HepG2 (cell line): ENCODE data around the gene LSMEM2. TPM values are rescaled to one million over a fixed set of nuclear protein-coding genes. Genes with fewer than 3 reads are reported as not detected.

Source experiments
- ATAC-seq: fragments of 200-7000 bp; cut with Tn5 transposase; 3 replicates; pipeline ENCODE4 v1.9.1; 2020; ENCODE audit warnings: mild to moderate bottlenecking, moderate library complexity
- BruUV-seq: library from RNA; stranded (reverse); fragments of 400-500 nt; replicated peaks from 2 replicates; lab custom pipeline; 2021; lab: Mats Ljungman, UMichigan
- CTCF ChIA-PET: fragments of 300-600 bp; formaldehyde crosslinking; extraction: SDS; loops from one replicate; lab custom pipeline; 2021; ENCODE audit warnings: low total read pairs, inconsistent platforms, low intra/inter-chr PET ratio; lab: Yijun Ruan, JAX
- POLR2A ChIA-PET: fragments of 350-600 bp; sonication (Branson Sonifier 250); formaldehyde crosslinking; loops from one replicate; lab custom pipeline; 2020; ENCODE audit warnings: antibody characterized with exemption, inconsistent platforms; lab: Yijun Ruan, JAX
- DNase-seq: peaks from one replicate; pipeline ENCODE4 v3.0.0-alpha.2; 2015; ENCODE audit warnings: low spot score
- FAIRE-seq: peaks from 3 replicates; lab custom pipeline; 2011; peaks lifted over from hg19 to GRCh38; lab: Jason Lieb, UNC
- H2AFZ ChIP-seq: one replicate; pipeline ENCODE4 v1.6.1; 2011; ENCODE audit warnings: low read length, inconsistent platforms
- H3K27ac ChIP-seq: fragments of 300-600 bp; 3 replicates; pipeline ENCODE4 v1.8.0; 2011; ENCODE audit warnings: mixed run types, mild to moderate bottlenecking, mixed read lengths, low read length, inconsistent platforms; ENCODE audit not compliant: insufficient read depth; ENCODE audit errors: extremely low read length
- H3K27me3 ChIP-seq, 2 experiments: fragments of 200-600 bp in 1 of 2; 2 replicates in 1 of 2; 3 replicates in 1 of 2; pipeline versions ENCODE4 v1.6.0 to v1.8.0; 2011; ENCODE audit warnings: low read length in 2 of 2, mild to moderate bottlenecking in 2 of 2, moderate library complexity in 2 of 2, inconsistent platforms in 1 of 2; ENCODE audit not compliant: insufficient read depth in 2 of 2, control insufficient read depth in 1 of 2
- H3K36me3 ChIP-seq, 2 experiments: fragments of 200-600 bp in 1 of 2; replicated peaks in 1 of 2; 2 replicates in 1 of 2; 3 replicates in 1 of 2; pipeline versions ENCODE4 v1.5.1 to v1.8.0; 2011; ENCODE audit warnings: low read length in 2 of 2, inconsistent platforms in 1 of 2; ENCODE audit not compliant: insufficient read depth in 2 of 2, control insufficient read depth in 1 of 2
- H3K4me1 ChIP-seq: 2 replicates; pipeline ENCODE4 v1.5.1; 2012; ENCODE audit warnings: low read length, inconsistent platforms; ENCODE audit not compliant: insufficient read depth
- H3K4me2 ChIP-seq: 2 replicates; pipeline ENCODE4 v1.6.0; 2011; ENCODE audit warnings: low read depth, low read length, inconsistent platforms
- H3K4me3 ChIP-seq, 3 experiments: fragments of 200-600 bp in 1 of 3; sonication (generic), shearing (Covaris generic) in 1 of 3; replicated peaks in 1 of 3; 2 replicates each; pipeline ENCODE4 v1.5.1; 2011 to 2016; ENCODE audit warnings: low read length in 3 of 3, inconsistent platforms in 2 of 3, low read depth in 2 of 3, mild to moderate bottlenecking in 2 of 3, control low read depth in 1 of 3, mixed read lengths in 1 of 3; ENCODE audit not compliant: insufficient read depth in 1 of 3
- H3K79me2 ChIP-seq: one replicate; pipeline ENCODE4 v1.6.1; 2011; ENCODE audit warnings: low read length, inconsistent platforms; ENCODE audit not compliant: insufficient read depth
- H3K9ac ChIP-seq: 2 replicates; pipeline ENCODE4 v1.6.0; 2011; ENCODE audit warnings: mild to moderate bottlenecking, low read depth, low read length, inconsistent platforms; ENCODE audit not compliant: insufficient read depth
- H3K9me3 ChIP-seq: 2 replicates; pipeline ENCODE4 v1.5.1; 2012; ENCODE audit warnings: mild to moderate bottlenecking, low read length
- H4K20me1 ChIP-seq: 2 replicates; pipeline ENCODE4 v1.6.0; 2011; ENCODE audit warnings: inconsistent platforms, mild to moderate bottlenecking, low read length, moderate library complexity; ENCODE audit not compliant: insufficient read depth
- ELF1 ChIP-seq: sonication (generic); formaldehyde crosslinking; IDR thresholded peaks from 2 replicates; pipeline ENCODE4 v1.4.0; 2020; ENCODE audit warnings: missing genetic modification reagents
- WGBS: methylation state at CpG from one replicate; pipeline ENCODE4 v1.1.6; 2017; ENCODE audit warnings: low lambda C conversion rate; 5-methylcytosine and 5-hydroxymethylcytosine counted together
- in situ Hi-C: cut with HindIII; loops from 2 replicates; pipeline ENCODE4 v1.10.0; 2017; ENCODE audit warnings: low pct_unique_long_range_greater_than_20kb; ENCODE audit not compliant: extremely low pct_ligation_motif_present
- intact Hi-C: fragments of 100-400 bp; cut with micrococcal nuclease; formaldehyde crosslinking; loops from one replicate; pipeline ENCODE4 v1.10.0; 2022; ENCODE audit not compliant: unreplicated experiment
- polyA plus RNA-seq, 8 experiments: library from polyadenylated mRNA; depleted of rRNA in 3 of 8; stranded (reverse) in 7 of 8; unstranded in 1 of 8; fragments of >200 nt; fragmentation: Illumina TruSeq in 4 of 8; extraction: Trizol in 4 of 8; gene quantifications; 2 replicates each; pipeline versions ENCODE4 v1.2.1 to v1.2.3, GENCODE V29; 2011 to 2016; ENCODE audit warnings: low read depth in 4 of 8, missing spikeins in 1 of 8, mixed read lengths in 1 of 8; ENCODE audit not compliant: insufficient read depth in 1 of 8
- total RNA-seq, 5 experiments: library from RNA; depleted of rRNA; stranded (reverse); fragments of >200 nt; fragmentation: Illumina TruSeq; extraction: Trizol; gene quantifications; 2 replicates each; pipeline ENCODE4 v1.2.3, GENCODE V29; 2016; ENCODE audit warnings: low read depth in 1 of 5
- TF ChIP-seq, protein P1 (sequence below): sonication (generic); formaldehyde crosslinking; IDR thresholded peaks from 2 replicates; pipeline ENCODE4 v1.4.0; 2020; ENCODE audit warnings: missing genetic modification reagents
- TF ChIP-seq, protein P2 (sequence below): sonication (generic); formaldehyde crosslinking; IDR thresholded peaks from 2 replicates; pipeline ENCODE4 v1.4.0; 2020; ENCODE audit warnings: missing genetic modification reagents

Gene LSMEM2
- total and polyA plus RNA-seq, 2 of the 13 experiments (the other 11 are each of a cell fraction or from before 2014, with no cell fraction given) = 0.07 to 0.41 TPM

DNA sequence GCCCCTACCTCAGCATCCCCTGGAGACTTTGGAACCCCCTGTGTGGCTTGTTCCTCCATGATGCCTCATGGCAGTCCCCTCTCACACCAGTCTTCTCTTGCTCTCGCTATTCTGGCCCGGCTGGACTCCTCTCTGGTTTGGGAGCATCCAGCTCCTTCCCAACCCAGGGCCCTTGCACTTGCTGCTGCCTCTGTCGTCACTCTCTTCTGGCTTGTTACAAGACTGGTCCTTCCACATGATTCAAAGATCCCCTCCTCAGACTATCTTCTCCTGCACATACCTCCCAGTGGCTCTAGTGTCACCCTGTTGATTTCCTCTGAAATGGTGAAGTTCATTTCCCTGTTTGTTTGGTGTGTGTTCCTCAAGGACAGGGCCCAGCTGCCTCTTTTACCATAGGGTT lies 49.4 kb upstream of the LSMEM2 start:
- FAIRE-seq (no peak), DNase-seq (no peak), ATAC-seq (no peak)
- H2AFZ ChIP-seq = peak overlapping the region; percentile 69
- H4K20me1 ChIP-seq = no peaks in the 10 kb centered on the region
- H3K9ac ChIP-seq = no peak overlapping the region
- no peak overlapping the region for H3K4me2 ChIP-seq
- peaks cover 74% of the 10 kb centered on the region for H3K4me1 ChIP-seq
- no peaks in the 10 kb centered on the region for H3K27me3 ChIP-seq
- no peak overlapping the region for H3K27ac ChIP-seq
- ChIA-PET CTCF (no interaction called here), POLR2A (interaction anchor here (0.6 to 7.3 kb wide), 11 partner anchors 17 to 80 kb away, joined by 3 to 117 read pairs (median 8); partner anchors contain the start of gene SEMA3B)
- TF ChIP-seq, protein P1, sequence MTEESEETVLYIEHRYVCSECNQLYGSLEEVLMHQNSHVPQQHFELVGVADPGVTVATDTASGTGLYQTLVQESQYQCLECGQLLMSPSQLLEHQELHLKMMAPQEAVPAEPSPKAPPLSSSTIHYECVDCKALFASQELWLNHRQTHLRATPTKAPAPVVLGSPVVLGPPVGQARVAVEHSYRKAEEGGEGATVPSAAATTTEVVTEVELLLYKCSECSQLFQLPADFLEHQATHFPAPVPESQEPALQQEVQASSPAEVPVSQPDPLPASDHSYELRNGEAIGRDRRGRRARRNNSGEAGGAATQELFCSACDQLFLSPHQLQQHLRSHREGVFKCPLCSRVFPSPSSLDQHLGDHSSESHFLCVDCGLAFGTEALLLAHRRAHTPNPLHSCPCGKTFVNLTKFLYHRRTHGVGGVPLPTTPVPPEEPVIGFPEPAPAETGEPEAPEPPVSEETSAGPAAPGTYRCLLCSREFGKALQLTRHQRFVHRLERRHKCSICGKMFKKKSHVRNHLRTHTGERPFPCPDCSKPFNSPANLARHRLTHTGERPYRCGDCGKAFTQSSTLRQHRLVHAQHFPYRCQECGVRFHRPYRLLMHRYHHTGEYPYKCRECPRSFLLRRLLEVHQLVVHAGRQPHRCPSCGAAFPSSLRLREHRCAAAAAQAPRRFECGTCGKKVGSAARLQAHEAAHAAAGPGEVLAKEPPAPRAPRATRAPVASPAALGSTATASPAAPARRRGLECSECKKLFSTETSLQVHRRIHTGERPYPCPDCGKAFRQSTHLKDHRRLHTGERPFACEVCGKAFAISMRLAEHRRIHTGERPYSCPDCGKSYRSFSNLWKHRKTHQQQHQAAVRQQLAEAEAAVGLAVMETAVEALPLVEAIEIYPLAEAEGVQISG (CRISPR knock-in tag) = 0 out of 2 replicates have a peak, but pooled peaks have one; percentile 5
- TF ChIP-seq ELF1 (CRISPR knock-in tag) = no peak
- TF ChIP-seq, protein P2, sequence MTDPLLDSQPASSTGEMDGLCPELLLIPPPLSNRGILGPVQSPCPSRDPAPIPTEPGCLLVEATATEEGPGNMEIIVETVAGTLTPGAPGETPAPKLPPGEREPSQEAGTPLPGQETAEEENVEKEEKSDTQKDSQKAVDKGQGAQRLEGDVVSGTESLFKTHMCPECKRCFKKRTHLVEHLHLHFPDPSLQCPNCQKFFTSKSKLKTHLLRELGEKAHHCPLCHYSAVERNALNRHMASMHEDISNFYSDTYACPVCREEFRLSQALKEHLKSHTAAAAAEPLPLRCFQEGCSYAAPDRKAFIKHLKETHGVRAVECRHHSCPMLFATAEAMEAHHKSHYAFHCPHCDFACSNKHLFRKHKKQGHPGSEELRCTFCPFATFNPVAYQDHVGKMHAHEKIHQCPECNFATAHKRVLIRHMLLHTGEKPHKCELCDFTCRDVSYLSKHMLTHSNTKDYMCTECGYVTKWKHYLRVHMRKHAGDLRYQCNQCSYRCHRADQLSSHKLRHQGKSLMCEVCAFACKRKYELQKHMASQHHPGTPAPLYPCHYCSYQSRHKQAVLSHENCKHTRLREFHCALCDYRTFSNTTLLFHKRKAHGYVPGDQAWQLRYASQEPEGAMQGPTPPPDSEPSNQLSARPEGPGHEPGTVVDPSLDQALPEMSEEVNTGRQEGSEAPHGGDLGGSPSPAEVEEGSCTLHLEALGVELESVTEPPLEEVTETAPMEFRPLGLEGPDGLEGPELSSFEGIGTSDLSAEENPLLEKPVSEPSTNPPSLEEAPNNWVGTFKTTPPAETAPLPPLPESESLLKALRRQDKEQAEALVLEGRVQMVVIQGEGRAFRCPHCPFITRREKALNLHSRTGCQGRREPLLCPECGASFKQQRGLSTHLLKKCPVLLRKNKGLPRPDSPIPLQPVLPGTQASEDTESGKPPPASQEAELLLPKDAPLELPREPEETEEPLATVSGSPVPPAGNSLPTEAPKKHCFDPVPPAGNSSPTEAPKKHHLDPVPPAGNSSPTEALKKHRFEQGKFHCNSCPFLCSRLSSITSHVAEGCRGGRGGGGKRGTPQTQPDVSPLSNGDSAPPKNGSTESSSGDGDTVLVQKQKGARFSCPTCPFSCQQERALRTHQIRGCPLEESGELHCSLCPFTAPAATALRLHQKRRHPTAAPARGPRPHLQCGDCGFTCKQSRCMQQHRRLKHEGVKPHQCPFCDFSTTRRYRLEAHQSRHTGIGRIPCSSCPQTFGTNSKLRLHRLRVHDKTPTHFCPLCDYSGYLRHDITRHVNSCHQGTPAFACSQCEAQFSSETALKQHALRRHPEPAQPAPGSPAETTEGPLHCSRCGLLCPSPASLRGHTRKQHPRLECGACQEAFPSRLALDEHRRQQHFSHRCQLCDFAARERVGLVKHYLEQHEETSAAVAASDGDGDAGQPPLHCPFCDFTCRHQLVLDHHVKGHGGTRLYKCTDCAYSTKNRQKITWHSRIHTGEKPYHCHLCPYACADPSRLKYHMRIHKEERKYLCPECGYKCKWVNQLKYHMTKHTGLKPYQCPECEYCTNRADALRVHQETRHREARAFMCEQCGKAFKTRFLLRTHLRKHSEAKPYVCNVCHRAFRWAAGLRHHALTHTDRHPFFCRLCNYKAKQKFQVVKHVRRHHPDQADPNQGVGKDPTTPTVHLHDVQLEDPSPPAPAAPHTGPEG (CRISPR knock-in tag) = no peak
- H3K36me3 ChIP-seq = no peaks in the 10 kb centered on the region; a peak in 1 of 5 replicates
- H3K79me2 ChIP-seq = no peaks in the 10 kb centered on the region
- H3K9me3 ChIP-seq = no peaks in the 10 kb centered on the region
- BruUV-seq = no TSS peak
- WGBS = 75% methylated on average over 3 of the region's 3 CpGs
- in situ Hi-C loops = loop anchor here (5.0 kb wide), 2 partner anchors 37 to 43 kb away; partner anchors contain the start of gene GNAT1
- intact Hi-C loops = loop anchor here (5.0 kb wide), 1 partner anchor 43 kb away; no protein-coding TSS in a partner anchor
- no peak overlapping the region for H3K4me3 ChIP-seq
